K562 (cell line): ENCODE data around the gene SIGLEC1. TPM values are rescaled to one million over a fixed set of nuclear protein-coding genes. Genes with fewer than 3 reads are reported as not detected.
A peak's percentile ranks its signal among the peaks of the same experiment; 100 is the strongest.

Source experiments
- ATAC-seq: fragments of 200-7000 bp; cut with Tn5 transposase; 3 replicates; pipeline ENCODE4 v1.9.1; 2020; ENCODE audit warnings: moderate library complexity
- BruUV-seq: library from RNA; stranded (reverse); fragments of 400-500 nt; replicated peaks from 2 replicates; lab custom pipeline; 2021; lab: Mats Ljungman, UMichigan
- CTCF ChIA-PET: fragments of 300-600 bp; formaldehyde crosslinking; extraction: SDS; loops from one replicate; lab custom pipeline; 2021; ENCODE audit warnings: low intra/inter-chr PET ratio; lab: Yijun Ruan, JAX
- POLR2A ChIA-PET: fragments of 300-600, 350-650 bp; sonication (Branson Sonifier 250); formaldehyde crosslinking; extraction: SDS; loops from one replicate; lab custom pipeline; 2021; ENCODE audit warnings: antibody characterized with exemption, inconsistent platforms; lab: Yijun Ruan, JAX
- DNase-seq, 4 experiments: peaks; one replicate each; pipeline versions ENCODE4 v3.0.0 to v3.0.0-alpha.2; 2011 to 2018; ENCODE audit warnings: low spot score in 3 of 4, mixed read lengths in 3 of 4; ENCODE audit errors: extremely low read depth in 1 of 4
- FAIRE-seq: peaks from 2 replicates; lab custom pipeline; 2011; peaks lifted over from hg19 to GRCh38; lab: Jason Lieb, UNC
- H2AFZ ChIP-seq: 2 replicates; pipeline ENCODE4 v1.6.0; 2011; ENCODE audit warnings: low read depth, low read length, control low read depth, inconsistent platforms
- H3K27ac ChIP-seq: fragments of 200-600 bp; 3 replicates; pipeline ENCODE4 v1.8.0; 2011; ENCODE audit warnings: low read depth, mild to moderate bottlenecking, control low read depth, inconsistent platforms, low read length, moderate library complexity, mixed read lengths; ENCODE audit errors: extremely low read depth
- H3K27me3 ChIP-seq, 2 experiments: fragments of 300-600 bp in 1 of 2; 2 replicates in 1 of 2; 3 replicates in 1 of 2; pipeline versions ENCODE4 v1.6.0 to v1.8.0; 2011; ENCODE audit warnings: inconsistent platforms in 2 of 2, low read length in 2 of 2, mild to moderate bottlenecking in 1 of 2, mixed read lengths in 1 of 2, moderate library complexity in 1 of 2; ENCODE audit not compliant: control insufficient read depth in 2 of 2, insufficient read depth in 2 of 2
- H3K36me3 ChIP-seq: fragments of 300-600 bp; 3 replicates; pipeline ENCODE4 v1.8.0; 2011; ENCODE audit warnings: mild to moderate bottlenecking, low read length, inconsistent platforms; ENCODE audit not compliant: control insufficient read depth, insufficient read depth
- H3K4me1 ChIP-seq, 2 experiments: fragments of 200-600 bp in 1 of 2; replicated peaks in 1 of 2; 2 replicates in 1 of 2; 3 replicates in 1 of 2; pipeline versions ENCODE4 v1.5.1 to v1.8.0; 2011; ENCODE audit warnings: inconsistent platforms in 2 of 2, low read length in 2 of 2, mild to moderate bottlenecking in 1 of 2, mixed read lengths in 1 of 2, moderate library complexity in 1 of 2; ENCODE audit not compliant: control insufficient read depth in 2 of 2, insufficient read depth in 2 of 2
- H3K4me2 ChIP-seq: 2 replicates; pipeline ENCODE4 v1.6.1; 2011; ENCODE audit warnings: low read length, control low read depth, inconsistent platforms, mixed read lengths; ENCODE audit not compliant: insufficient read depth
- H3K4me3 ChIP-seq: fragments of 200-600 bp; sonication (generic), shearing (Covaris generic); 2 replicates; pipeline ENCODE4 v1.5.1; 2016; ENCODE audit warnings: control low read depth, inconsistent platforms
- H3K79me2 ChIP-seq: fragments of 200-600 bp; 3 replicates; pipeline ENCODE4 v1.8.0; 2011; ENCODE audit warnings: low read length, inconsistent platforms; ENCODE audit not compliant: control insufficient read depth, insufficient read depth
- H3K9ac ChIP-seq, 2 experiments: 2 replicates each; pipeline versions ENCODE4 v1.6.0 to v1.6.1; 2011; ENCODE audit warnings: low read depth in 2 of 2, low read length in 2 of 2, control low read depth in 1 of 2, inconsistent platforms in 1 of 2, mild to moderate bottlenecking in 1 of 2, mixed read lengths in 1 of 2; ENCODE audit not compliant: insufficient read depth in 1 of 2
- H3K9me1 ChIP-seq: one replicate; pipeline ENCODE4 v1.6.0; 2011; ENCODE audit warnings: inconsistent platforms, mild to moderate bottlenecking, low read length, moderate library complexity; ENCODE audit not compliant: control insufficient read depth, insufficient read depth
- H3K9me3 ChIP-seq: replicated peaks from 2 replicates; pipeline ENCODE4 v1.5.1; 2011; ENCODE audit warnings: low read depth, low read length, inconsistent platforms; ENCODE audit not compliant: control insufficient read depth, insufficient read depth
- H4K20me1 ChIP-seq: replicated peaks from 2 replicates; pipeline ENCODE4 v1.6.1; 2011; ENCODE audit warnings: low read length, inconsistent platforms, mixed read lengths; ENCODE audit not compliant: control insufficient read depth, insufficient read depth
- NBN ChIP-seq: fragments of 450-650 bp; IDR thresholded peaks from 2 replicates; pipeline ENCODE4 v1.6.1; 2016; ENCODE audit warnings: low read depth, mild to moderate bottlenecking
- SRSF7 ChIP-seq: fragments of 200-400 bp; formaldehyde crosslinking; optimal IDR thresholded peaks from 2 replicates; pipeline ENCODE3; 2017; ENCODE audit warnings: mild to moderate bottlenecking, low read depth, low read length
- WGBS: fragments of 100-300 bp; shearing (Covaris generic); methylation state at CpG from one replicate; pipeline ENCODE4 v1.1.6; 2016; ENCODE audit warnings: low coverage, mixed read lengths; ENCODE audit not compliant: insufficient coverage; ENCODE audit errors: missing lambda C conversion rate; 5-methylcytosine and 5-hydroxymethylcytosine counted together
- in situ Hi-C: fragments of 300-500 bp; cut with MboI; formaldehyde crosslinking; loops from 4 replicates; pipeline ENCODE4 v1.15.0; 2018; ENCODE audit warnings: inconsistent platforms, mixed read lengths
- intact Hi-C: fragments of 100-400 bp; cut with micrococcal nuclease; formaldehyde crosslinking; loops from 2 replicates; pipeline ENCODE4 v1.14.2; 2022
- polyA plus RNA-seq, 8 experiments: library from polyadenylated mRNA; depleted of rRNA in 4 of 8; stranded (reverse) in 5 of 8; unstranded in 3 of 8; fragments of >200 nt; fragmentation: Nextera tagmentation in 2 of 8; fragmentation: Illumina TruSeq in 1 of 8; extraction: Ambion mirVana in 2 of 8; extraction: Trizol in 1 of 8; gene quantifications; 2 replicates each; pipeline versions ENCODE4 v1.2.1 to v1.2.3, GENCODE V29; 2011 to 2014; ENCODE audit warnings: inconsistent platforms in 1 of 8, missing spikeins in 1 of 8
- total RNA-seq, 7 experiments: library from RNA; depleted of rRNA in 6 of 7; stranded (reverse); fragments of >200 nt in 6 of 7; fragmentation: Illumina TruSeq in 2 of 7; extraction: Trizol in 2 of 7; gene quantifications; 2 replicates each; pipeline versions ENCODE4 v1.2.1 to v1.2.3, GENCODE V29; 2011 to 2021; ENCODE audit warnings: low replicate concordance in 1 of 7
- TF ChIP-seq, protein P1 (sequence below): fragments of 250-450 bp; sonication (Bioruptor Pico); IDR thresholded peaks from 2 replicates; pipeline ENCODE4 v1.4.0; 2020
- TF ChIP-seq, protein P2 (sequence below): fragments of 450-650 bp; IDR thresholded peaks from 2 replicates; pipeline ENCODE4 v1.6.1; 2016; ENCODE audit warnings: low read depth, mild to moderate bottlenecking, moderate library complexity

Gene SIGLEC1
- total and polyA plus RNA-seq, 9 of the 15 experiments (the other 6 are each of a cell fraction or from before 2014, with no cell fraction given), result 0.05 to 0.07 TPM; not detected in 7

DNA sequence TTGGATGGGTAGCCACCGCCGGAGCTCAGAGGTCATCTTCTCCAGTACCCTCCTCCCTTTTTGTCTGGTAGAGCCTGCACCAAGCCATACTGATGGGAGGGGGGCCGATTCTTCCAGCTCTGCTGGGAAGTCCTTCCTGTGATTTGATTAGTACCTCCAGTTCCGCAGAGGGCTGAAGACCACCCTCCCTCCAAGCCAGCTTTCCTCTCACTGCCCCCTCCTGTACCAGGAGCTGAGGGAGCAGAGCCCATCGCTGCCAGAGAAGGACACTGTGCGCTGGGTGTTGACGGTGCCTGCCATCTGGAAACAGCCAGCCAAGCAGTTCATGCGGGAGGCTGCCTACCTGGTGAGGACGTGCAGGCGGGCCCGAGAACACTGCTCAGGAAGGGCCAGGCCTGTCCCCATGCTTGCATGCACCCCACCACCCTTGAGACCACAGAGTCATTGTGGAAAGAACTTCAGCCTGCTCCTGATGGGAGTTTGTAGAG, 33.3 kb upstream of the SIGLEC1 start:
- intact Hi-C loops, result no loop called here

More for the DNA sequence above, 33.3 kb upstream of the SIGLEC1 start:
- no peak overlapping the region for H3K27ac ChIP-seq
- peaks cover 0 to 38% of the 10 kb centered on the region in 2 experiments; a peak in 3 of 5 replicates for H3K4me1 ChIP-seq
- peaks cover 2% of the 10 kb centered on the region; the same call in 1 of the 3 replicates for H3K36me3 ChIP-seq
- H3K9me3 ChIP-seq, result no peaks in the 10 kb centered on the region
- H3K79me2 ChIP-seq, result no peaks in the 10 kb centered on the region
- WGBS, result 0% methylated on average over 1 of the region's 11 CpGs
- no peak for ATAC-seq
- H3K4me3 ChIP-seq, result no peak overlapping the region
- no peak for FAIRE-seq
- peak overlapping the region in 1 of 2 experiments; percentile 79; a peak in 2 of 4 replicates for H3K9ac ChIP-seq
- TF ChIP-seq, protein P1, sequence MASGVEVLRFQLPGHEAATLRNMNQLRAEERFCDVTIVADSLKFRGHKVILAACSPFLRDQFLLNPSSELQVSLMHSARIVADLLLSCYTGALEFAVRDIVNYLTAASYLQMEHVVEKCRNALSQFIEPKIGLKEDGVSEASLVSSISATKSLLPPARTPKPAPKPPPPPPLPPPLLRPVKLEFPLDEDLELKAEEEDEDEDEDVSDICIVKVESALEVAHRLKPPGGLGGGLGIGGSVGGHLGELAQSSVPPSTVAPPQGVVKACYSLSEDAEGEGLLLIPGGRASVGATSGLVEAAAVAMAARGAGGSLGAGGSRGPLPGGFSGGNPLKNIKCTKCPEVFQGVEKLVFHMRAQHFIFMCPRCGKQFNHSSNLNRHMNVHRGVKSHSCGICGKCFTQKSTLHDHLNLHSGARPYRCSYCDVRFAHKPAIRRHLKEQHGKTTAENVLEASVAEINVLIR, result no peak
- TF ChIP-seq NBN, result no peak
- TF ChIP-seq, protein P2, sequence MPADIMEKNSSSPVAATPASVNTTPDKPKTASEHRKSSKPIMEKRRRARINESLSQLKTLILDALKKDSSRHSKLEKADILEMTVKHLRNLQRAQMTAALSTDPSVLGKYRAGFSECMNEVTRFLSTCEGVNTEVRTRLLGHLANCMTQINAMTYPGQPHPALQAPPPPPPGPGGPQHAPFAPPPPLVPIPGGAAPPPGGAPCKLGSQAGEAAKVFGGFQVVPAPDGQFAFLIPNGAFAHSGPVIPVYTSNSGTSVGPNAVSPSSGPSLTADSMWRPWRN, result no peak
- TF ChIP-seq SRSF7, result no peak
- ChIA-PET POLR2A (interaction anchor here (0.5 to 0.6 kb wide), 2 partner anchors 542 to 1687 kb away, joined by 3 read pairs; no protein-coding TSS in a partner anchor), CTCF (no interaction called here)
- in situ Hi-C loops, result no loop called here
- BruUV-seq, result no TSS peak
- H2AFZ ChIP-seq, result 0 out of 2 replicates have a peak overlapping the region, but pooled peaks have one; percentile 63
- peak overlapping the region; percentile 76; the same call in 1 of the 2 replicates for H3K4me2 ChIP-seq
- DNase-seq, result no peak
- no peaks in the 10 kb centered on the region for H3K9me1 ChIP-seq
- no peaks in the 10 kb centered on the region for H3K27me3 ChIP-seq
- no peaks in the 10 kb centered on the region for H4K20me1 ChIP-seq
